ENCODE results near the gene CDKAL1. TPM values are rescaled to one million over a fixed set of nuclear protein-coding genes. Genes with fewer than 3 reads are reported as not detected.
"Not testable (repeated sequence)": the region's sequence is repeated elsewhere in the genome, so short reads cannot be mapped to it uniquely, and the experiment has no call there.

CDKAL1 gene
- total and polyA plus RNA-seq, 2 experiments from 2014 or later = 12.2 to 13.7 TPM

DNA sequence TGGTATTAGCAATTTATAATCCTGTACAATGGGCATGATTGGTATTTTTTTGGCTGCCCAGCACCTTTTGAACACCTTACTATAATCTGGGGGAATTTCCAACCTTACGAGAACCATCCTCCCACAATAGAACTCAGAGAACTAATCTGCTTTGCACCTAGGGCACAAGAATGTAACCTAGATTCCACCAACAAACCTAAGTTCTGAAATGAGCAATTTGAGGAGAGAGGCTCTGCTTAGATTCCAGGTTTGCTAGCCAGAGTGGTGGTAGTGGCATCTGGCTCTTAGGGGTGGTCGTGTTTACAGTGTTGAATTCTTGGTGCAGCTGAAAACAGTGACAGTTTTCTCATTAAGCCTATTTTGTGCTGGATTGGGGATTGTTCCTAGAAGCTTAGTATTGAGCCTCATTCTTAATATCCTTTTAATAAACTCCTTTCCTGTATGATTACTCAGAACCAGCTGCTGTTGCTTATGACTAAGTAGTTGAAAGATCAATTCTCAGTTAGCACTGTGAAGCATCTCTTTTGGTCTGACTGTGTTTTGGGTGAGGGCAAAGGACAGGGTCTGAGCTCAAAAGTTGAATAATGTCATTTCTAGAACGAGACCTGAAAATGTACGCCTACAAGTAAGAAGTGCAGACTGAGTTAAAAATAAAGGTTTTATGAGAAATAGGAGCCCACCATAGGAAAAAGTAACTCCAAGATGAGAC lies 385.6 kb downstream of the CDKAL1 start:
- Histone ChIP-seq H3K4me3 (no peak overlapping the region), H3K36me3 (no peaks in the 10 kb centered on the region), H3K27me3 (no peaks in the 10 kb centered on the region), H3K27ac (no peak overlapping the region), H3K4me1 (ENCODE audit: low read depth) (no peaks in the 10 kb centered on the region), H3K9me3 (ENCODE audit: low read depth) (no peaks in the 10 kb centered on the region)
- TF ChIP-seq, protein P1, sequence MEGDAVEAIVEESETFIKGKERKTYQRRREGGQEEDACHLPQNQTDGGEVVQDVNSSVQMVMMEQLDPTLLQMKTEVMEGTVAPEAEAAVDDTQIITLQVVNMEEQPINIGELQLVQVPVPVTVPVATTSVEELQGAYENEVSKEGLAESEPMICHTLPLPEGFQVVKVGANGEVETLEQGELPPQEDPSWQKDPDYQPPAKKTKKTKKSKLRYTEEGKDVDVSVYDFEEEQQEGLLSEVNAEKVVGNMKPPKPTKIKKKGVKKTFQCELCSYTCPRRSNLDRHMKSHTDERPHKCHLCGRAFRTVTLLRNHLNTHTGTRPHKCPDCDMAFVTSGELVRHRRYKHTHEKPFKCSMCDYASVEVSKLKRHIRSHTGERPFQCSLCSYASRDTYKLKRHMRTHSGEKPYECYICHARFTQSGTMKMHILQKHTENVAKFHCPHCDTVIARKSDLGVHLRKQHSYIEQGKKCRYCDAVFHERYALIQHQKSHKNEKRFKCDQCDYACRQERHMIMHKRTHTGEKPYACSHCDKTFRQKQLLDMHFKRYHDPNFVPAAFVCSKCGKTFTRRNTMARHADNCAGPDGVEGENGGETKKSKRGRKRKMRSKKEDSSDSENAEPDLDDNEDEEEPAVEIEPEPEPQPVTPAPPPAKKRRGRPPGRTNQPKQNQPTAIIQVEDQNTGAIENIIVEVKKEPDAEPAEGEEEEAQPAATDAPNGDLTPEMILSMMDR (IDR thresholded peaks at IDR 0.05; ENCODE audit: low read depth, low read length) = no peak
- DNase-seq (ENCODE audit: low read depth in 1 of 2, low spot score in 1 of 2) = no peak

DNA sequence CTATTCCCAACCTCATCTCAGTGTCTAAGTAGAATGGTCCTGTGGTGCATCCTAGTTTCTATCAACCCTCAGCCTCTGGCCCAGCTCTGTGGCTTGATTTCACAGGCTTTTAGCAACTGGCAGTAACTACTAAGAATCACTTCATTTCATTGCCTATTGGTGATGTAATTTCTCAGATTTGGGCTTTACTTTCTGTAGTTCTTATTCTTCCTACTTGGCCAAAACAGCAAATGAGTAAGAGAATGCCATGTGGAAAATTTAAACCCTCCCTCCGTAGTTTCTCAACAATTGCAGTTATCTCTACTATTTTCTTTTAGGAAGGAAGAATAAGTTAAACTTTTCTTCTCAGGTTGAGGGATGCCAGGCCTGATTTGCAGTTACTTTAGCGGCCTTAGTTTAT lies 387.3 kb downstream of the CDKAL1 start:
- Histone ChIP-seq H3K36me3 (no peaks in the 10 kb centered on the region), H3K4me3 (no peak overlapping the region), H3K4me1 (ENCODE audit: low read depth) (no peaks in the 10 kb centered on the region), H3K27me3 (no peaks in the 10 kb centered on the region), H3K27ac (no peak overlapping the region), H3K9me3 (ENCODE audit: low read depth) (no peaks in the 10 kb centered on the region)
- TF ChIP-seq, protein P1 (IDR thresholded peaks at IDR 0.05; ENCODE audit: low read depth, low read length) = no peak
- DNase-seq (ENCODE audit: low read depth in 1 of 2, low spot score in 1 of 2) = peak in 1 of 2 donors; percentile 68

GRCh38 chr6:20922743-20923142 lies 388.5 kb downstream of the CDKAL1 start:
- H3K27me3 ChIP-seq = no peaks in the 10 kb centered on the region
- no peak for DNase-seq (ENCODE audit: low read depth in 1 of 2, low spot score in 1 of 2)

DNA sequence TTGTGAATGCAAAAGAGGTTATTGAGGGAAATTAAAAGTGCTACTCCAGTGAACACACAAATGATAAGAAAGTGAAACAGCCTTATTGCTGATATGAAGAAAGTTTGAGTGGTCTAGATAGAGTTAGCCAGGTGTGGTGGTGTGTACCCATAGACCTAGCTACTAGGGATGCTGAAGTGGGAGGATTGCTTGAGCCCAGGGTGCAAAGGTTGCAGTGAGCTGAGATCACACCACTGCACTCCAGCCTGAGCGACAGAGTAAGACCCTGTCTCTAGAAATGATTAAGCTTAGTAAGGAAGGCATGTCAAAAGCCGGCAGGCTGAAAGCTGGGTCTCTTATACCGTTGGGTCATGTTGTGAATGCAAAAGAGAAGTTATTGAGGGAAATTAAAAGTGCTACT lies 389.8 kb downstream of the CDKAL1 start:
- H3K4me3 ChIP-seq; DNase-seq (ENCODE audit: low read depth in 1 of 2, low spot score in 1 of 2); H3K27ac ChIP-seq; H3K36me3 ChIP-seq; H3K9me3 ChIP-seq (ENCODE audit: low read depth); H3K4me1 ChIP-seq (ENCODE audit: low read depth); H3K27me3 ChIP-seq: not testable (repeated sequence)

More at GRCh38 chr6:20922743-20923142, 388.5 kb downstream of the CDKAL1 start:
- TF ChIP-seq, protein P1 (IDR thresholded peaks at IDR 0.05; ENCODE audit: low read depth, low read length) = no peak
- no peak overlapping the region for H3K4me3 ChIP-seq
- H3K27ac ChIP-seq = no peak overlapping the region
- no peaks in the 10 kb centered on the region for H3K36me3 ChIP-seq
- no peaks in the 10 kb centered on the region for H3K9me3 ChIP-seq (ENCODE audit: low read depth)
- no peaks in the 10 kb centered on the region for H3K4me1 ChIP-seq (ENCODE audit: low read depth)

DNA sequence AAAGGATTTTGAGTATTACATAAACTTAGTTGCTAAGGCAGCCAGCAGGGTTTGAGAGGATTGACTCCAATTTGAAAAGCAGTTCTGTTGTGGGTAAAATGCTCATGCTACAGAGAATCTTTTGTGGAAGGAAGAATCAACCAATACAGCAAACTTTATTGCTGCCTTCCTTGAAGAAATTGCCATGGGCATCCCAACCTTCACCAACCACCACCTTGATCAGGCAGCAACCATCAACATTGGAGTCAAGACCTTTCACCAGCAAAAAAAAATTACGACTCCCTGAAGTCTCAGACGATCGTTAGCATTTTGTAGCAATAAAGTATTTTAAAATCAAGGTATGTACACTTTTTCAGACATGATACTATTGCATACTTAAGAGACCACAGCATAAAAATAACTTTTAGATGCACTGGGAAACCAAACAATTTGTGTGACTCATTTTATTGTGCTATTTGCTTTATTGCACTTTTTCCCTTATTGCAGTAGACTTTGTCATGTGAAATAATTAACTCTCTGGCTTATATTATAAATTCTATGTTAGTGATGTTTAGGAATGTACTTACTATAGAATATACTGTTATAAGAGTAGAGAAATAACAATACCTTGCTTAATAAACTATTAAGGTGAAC lies 390.8 kb downstream of the CDKAL1 start:
- TF ChIP-seq, protein P1 (IDR thresholded peaks at IDR 0.05; ENCODE audit: low read depth, low read length) = no peak
- Histone ChIP-seq H3K4me1 (ENCODE audit: low read depth) (no peaks in the 10 kb centered on the region), H3K4me3 (no peak overlapping the region), H3K9me3 (ENCODE audit: low read depth) (no peaks in the 10 kb centered on the region), H3K36me3 (no peaks in the 10 kb centered on the region), H3K27ac (no peak overlapping the region), H3K27me3 (no peaks in the 10 kb centered on the region)
- no peak for DNase-seq (ENCODE audit: low read depth in 1 of 2, low spot score in 1 of 2)

DNA sequence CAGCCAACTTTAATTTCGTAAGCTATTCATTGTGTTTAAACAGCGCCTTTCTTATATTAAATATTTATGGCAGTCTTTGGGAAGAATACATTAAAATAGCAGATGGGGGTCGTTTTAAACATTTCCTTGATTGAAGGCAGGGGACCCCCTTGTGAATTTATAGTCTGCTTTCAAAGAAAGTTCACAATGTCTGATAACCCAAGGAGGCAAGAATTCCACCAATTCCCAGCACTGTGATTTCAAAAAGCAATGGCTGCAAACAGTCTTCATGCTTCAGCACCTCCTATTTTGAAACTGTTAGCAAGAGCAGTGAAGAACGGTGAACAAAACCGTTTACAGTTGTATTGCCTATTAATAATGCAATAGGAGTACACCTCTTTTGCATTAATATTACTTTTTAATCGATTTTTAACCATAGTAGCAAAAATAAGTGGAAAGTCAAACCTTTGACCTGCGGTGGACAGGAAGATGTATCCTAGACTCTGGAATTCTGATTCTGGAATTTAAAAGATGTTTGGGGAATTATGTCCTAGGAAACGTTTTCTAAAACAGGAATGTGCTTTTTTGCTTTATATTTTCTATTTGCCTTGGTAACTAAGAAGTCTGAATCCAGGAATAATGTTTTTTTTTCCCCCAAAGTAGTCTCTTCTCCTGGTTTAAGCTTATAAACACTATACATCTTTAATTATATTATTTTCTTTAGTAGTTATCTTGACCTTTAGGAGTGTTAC lies 393.0 kb downstream of the CDKAL1 start:
- Histone ChIP-seq H3K36me3 (no peaks in the 10 kb centered on the region), H3K27me3 (no peaks in the 10 kb centered on the region), H3K27ac (no peak overlapping the region), H3K4me3 (no peak overlapping the region), H3K4me1 (ENCODE audit: low read depth) (no peaks in the 10 kb centered on the region), H3K9me3 (ENCODE audit: low read depth) (no peaks in the 10 kb centered on the region)
- TF ChIP-seq, protein P1 (IDR thresholded peaks at IDR 0.05; ENCODE audit: low read depth, low read length) = no peak
- no peak for DNase-seq (ENCODE audit: low read depth in 1 of 2, low spot score in 1 of 2)

Measured in cardiac muscle cell (in vitro differentiated cells and primary cell).